ENCODE measurements around the gene TM6SF1. TPM values are rescaled to one million over a fixed set of nuclear protein-coding genes. Genes with fewer than 3 reads are reported as not detected.
"Not testable (repeated sequence)": the region's sequence is repeated elsewhere in the genome, so short reads cannot be mapped to it uniquely, and the experiment has no call there.

Gene TM6SF1
- total and polyA plus RNA-seq, 4 donors = 4.7 to 15.6 (median 12.3) TPM

- DNase-seq (ENCODE audit: low read depth in 4 of 6, low spot score in 6 of 6) = no peak
- Histone ChIP-seq H3K4me3 (ENCODE audit: low read depth, low read length) (no peak overlapping the region), H3K27me3 (ENCODE audit: control insufficient read depth, insufficient read depth, low read length) (no peaks in the 10 kb centered on the region), H3K4me1 (ENCODE audit: control insufficient read depth, insufficient read depth, low read length) (no peaks in the 10 kb centered on the region), H3K9me3 (ENCODE audit: control insufficient read depth, insufficient read depth, low read length) (no peaks in the 10 kb centered on the region), H3K27ac (ENCODE audit: low read depth, low read length) (no peak overlapping the region), H3K36me3 (ENCODE audit: control insufficient read depth, insufficient read depth, low read length) (peaks cover 11% of the 10 kb centered on the region)
- WGBS (ENCODE audit: insufficient coverage) = no CpG with 5 or more reads among the region's 3 CpGs
These were observed 20.2 kb downstream of the TM6SF1 start for GRCh38 chr15:83127547-83128150.

GRCh38 chr15:83129791-83130190 lies 22.3 kb downstream of the TM6SF1 start:
- 71% methylated on average over 2 of the region's 2 CpGs for WGBS (ENCODE audit: insufficient coverage)
- Histone ChIP-seq H3K27ac (ENCODE audit: low read depth, low read length) (no peak overlapping the region), H3K4me3 (ENCODE audit: low read depth, low read length) (no peak overlapping the region), H3K36me3 (ENCODE audit: control insufficient read depth, insufficient read depth, low read length) (peaks cover 11% of the 10 kb centered on the region), H3K4me1 (ENCODE audit: control insufficient read depth, insufficient read depth, low read length) (no peaks in the 10 kb centered on the region), H3K27me3 (ENCODE audit: control insufficient read depth, insufficient read depth, low read length) (no peaks in the 10 kb centered on the region), H3K9me3 (ENCODE audit: control insufficient read depth, insufficient read depth, low read length) (no peaks in the 10 kb centered on the region)
- DNase-seq (ENCODE audit: low read depth in 4 of 6, low spot score in 6 of 6) = no peak

GRCh38 chr15:83132861-83133523 lies 25.5 kb downstream of the TM6SF1 start:
- H3K4me3 ChIP-seq (ENCODE audit: low read depth, low read length) = no peak overlapping the region
- H3K4me1 ChIP-seq (ENCODE audit: control insufficient read depth, insufficient read depth, low read length) = no peaks in the 10 kb centered on the region
- H3K36me3 ChIP-seq (ENCODE audit: control insufficient read depth, insufficient read depth, low read length) = peaks cover 11% of the 10 kb centered on the region
- no peak for DNase-seq (ENCODE audit: low read depth in 4 of 6, low spot score in 6 of 6)
- 100% methylated on average over 1 of the region's 4 CpGs for WGBS (ENCODE audit: insufficient coverage)
- no peaks in the 10 kb centered on the region for H3K9me3 ChIP-seq (ENCODE audit: control insufficient read depth, insufficient read depth, low read length)
- no peak overlapping the region for H3K27ac ChIP-seq (ENCODE audit: low read depth, low read length)
- H3K27me3 ChIP-seq (ENCODE audit: control insufficient read depth, insufficient read depth, low read length) = no peaks in the 10 kb centered on the region

GRCh38 chr15:83142151-83142550 lies 34.7 kb downstream of the TM6SF1 start:
- DNase-seq (ENCODE audit: low read depth in 4 of 6, low spot score in 6 of 6); H3K27ac ChIP-seq (ENCODE audit: low read depth, low read length); H3K27me3 ChIP-seq (ENCODE audit: control insufficient read depth, insufficient read depth, low read length); H3K4me3 ChIP-seq (ENCODE audit: low read depth, low read length); H3K4me1 ChIP-seq (ENCODE audit: control insufficient read depth, insufficient read depth, low read length); H3K9me3 ChIP-seq (ENCODE audit: control insufficient read depth, insufficient read depth, low read length): not testable (repeated sequence)
- H3K36me3 ChIP-seq (ENCODE audit: control insufficient read depth, insufficient read depth, low read length) = peaks cover 23% of the 10 kb centered on the region
- no CpG with 5 or more reads among the region's 3 CpGs for WGBS (ENCODE audit: insufficient coverage)

- Histone ChIP-seq H3K36me3 (ENCODE audit: control insufficient read depth, insufficient read depth, low read length) (peaks cover 34% of the 10 kb centered on the region), H3K4me1 (ENCODE audit: control insufficient read depth, insufficient read depth, low read length) (no peaks in the 10 kb centered on the region), H3K4me3 (ENCODE audit: low read depth, low read length) (no peak overlapping the region), H3K9me3 (ENCODE audit: control insufficient read depth, insufficient read depth, low read length) (no peaks in the 10 kb centered on the region), H3K27me3 (ENCODE audit: control insufficient read depth, insufficient read depth, low read length) (no peaks in the 10 kb centered on the region), H3K27ac (ENCODE audit: low read depth, low read length) (no peak overlapping the region)
- 63% methylated on average over 1 of the region's 3 CpGs for WGBS (ENCODE audit: insufficient coverage)
- no peak for DNase-seq (ENCODE audit: low read depth in 4 of 6, low spot score in 6 of 6)
These were observed 37.3 kb downstream of the TM6SF1 start for GRCh38 chr15:83144771-83145170.

GRCh38 chr15:83153288-83153687 lies 45.8 kb downstream of the TM6SF1 start:
- Histone ChIP-seq H3K27me3 (ENCODE audit: control insufficient read depth, insufficient read depth, low read length) (no peaks in the 10 kb centered on the region), H3K9me3 (ENCODE audit: control insufficient read depth, insufficient read depth, low read length) (no peaks in the 10 kb centered on the region), H3K27ac (ENCODE audit: low read depth, low read length) (no peak overlapping the region), H3K4me3 (ENCODE audit: low read depth, low read length) (no peak overlapping the region), H3K36me3 (ENCODE audit: control insufficient read depth, insufficient read depth, low read length) (peaks cover 23% of the 10 kb centered on the region), H3K4me1 (ENCODE audit: control insufficient read depth, insufficient read depth, low read length) (no peaks in the 10 kb centered on the region)
- DNase-seq (ENCODE audit: low read depth in 4 of 6, low spot score in 6 of 6) = no peak
- WGBS (ENCODE audit: insufficient coverage) = no CpG with 5 or more reads among the region's 1 CpG

- WGBS (ENCODE audit: insufficient coverage) = 100% methylated on average over 1 of the region's 1 CpG
- H3K36me3 ChIP-seq (ENCODE audit: control insufficient read depth, insufficient read depth, low read length) = peaks cover 15% of the 10 kb centered on the region
- no peaks in the 10 kb centered on the region for H3K27me3 ChIP-seq (ENCODE audit: control insufficient read depth, insufficient read depth, low read length)
- no peak for DNase-seq (ENCODE audit: low read depth in 4 of 6, low spot score in 6 of 6)
- no peaks in the 10 kb centered on the region for H3K9me3 ChIP-seq (ENCODE audit: control insufficient read depth, insufficient read depth, low read length)
- no peaks in the 10 kb centered on the region for H3K4me1 ChIP-seq (ENCODE audit: control insufficient read depth, insufficient read depth, low read length)
- H3K4me3 ChIP-seq (ENCODE audit: low read depth, low read length) = no peak overlapping the region
- H3K27ac ChIP-seq (ENCODE audit: low read depth, low read length) = no peak overlapping the region
These were observed 48.5 kb downstream of the TM6SF1 start for GRCh38 chr15:83155942-83156341.

GRCh38 chr15:83158393-83158792 lies 50.9 kb downstream of the TM6SF1 start:
- Histone ChIP-seq H3K4me3 (ENCODE audit: low read depth, low read length) (no peak overlapping the region), H3K36me3 (ENCODE audit: control insufficient read depth, insufficient read depth, low read length) (peaks cover 13% of the 10 kb centered on the region), H3K27me3 (ENCODE audit: control insufficient read depth, insufficient read depth, low read length) (no peaks in the 10 kb centered on the region), H3K9me3 (ENCODE audit: control insufficient read depth, insufficient read depth, low read length) (no peaks in the 10 kb centered on the region), H3K27ac (ENCODE audit: low read depth, low read length) (no peak overlapping the region), H3K4me1 (ENCODE audit: control insufficient read depth, insufficient read depth, low read length) (no peaks in the 10 kb centered on the region)
- no peak for DNase-seq (ENCODE audit: low read depth in 4 of 6, low spot score in 6 of 6)
- no CpG with 5 or more reads among the region's 1 CpG for WGBS (ENCODE audit: insufficient coverage)

- H3K9me3 ChIP-seq (ENCODE audit: control insufficient read depth, insufficient read depth, low read length) = no peaks in the 10 kb centered on the region
- no peak for DNase-seq (ENCODE audit: low read depth in 4 of 6, low spot score in 6 of 6)
- H3K36me3 ChIP-seq (ENCODE audit: control insufficient read depth, insufficient read depth, low read length) = peaks cover 9% of the 10 kb centered on the region
- no peaks in the 10 kb centered on the region for H3K4me1 ChIP-seq (ENCODE audit: control insufficient read depth, insufficient read depth, low read length)
- H3K4me3 ChIP-seq (ENCODE audit: low read depth, low read length) = no peak overlapping the region
- no peaks in the 10 kb centered on the region for H3K27me3 ChIP-seq (ENCODE audit: control insufficient read depth, insufficient read depth, low read length)
- WGBS (ENCODE audit: insufficient coverage) = 94% methylated on average over 3 of the region's 3 CpGs
- no peak overlapping the region for H3K27ac ChIP-seq (ENCODE audit: low read depth, low read length)
These were observed 53.3 kb downstream of the TM6SF1 start for GRCh38 chr15:83160741-83161140.

GRCh38 chr15:83163032-83163431 lies 55.6 kb downstream of the TM6SF1 start:
- 83% methylated on average over 1 of the region's 4 CpGs for WGBS (ENCODE audit: insufficient coverage)
- no peaks in the 10 kb centered on the region for H3K27me3 ChIP-seq (ENCODE audit: control insufficient read depth, insufficient read depth, low read length)
- H3K27ac ChIP-seq (ENCODE audit: low read depth, low read length) = no peak overlapping the region
- peak in 1 of 6 donors; percentile 0 for DNase-seq (ENCODE audit: low read depth in 4 of 6, low spot score in 6 of 6)
- H3K4me3 ChIP-seq (ENCODE audit: low read depth, low read length) = no peak overlapping the region
- H3K36me3 ChIP-seq (ENCODE audit: control insufficient read depth, insufficient read depth, low read length) = peaks cover 3% of the 10 kb centered on the region
- peaks cover 4% of the 10 kb centered on the region for H3K9me3 ChIP-seq (ENCODE audit: control insufficient read depth, insufficient read depth, low read length)
- H3K4me1 ChIP-seq (ENCODE audit: control insufficient read depth, insufficient read depth, low read length) = no peaks in the 10 kb centered on the region
